Trophoblast cell (in vitro differentiated cells and primary cell): ENCODE results near the gene CD274.

Source experiments
- DNase-seq, 2 donors: peaks; one replicate each; pipeline ENCODE4 v3.0.0-alpha.2; 2016
- H2AFZ ChIP-seq: 2 replicates; pipeline ENCODE4 v1.6.1; 2013; ENCODE audit warnings: low read length, moderate library complexity, mild to moderate bottlenecking; ENCODE audit not compliant: insufficient read depth, poor library complexity
- H2AK5ac ChIP-seq: 2 replicates; pipeline ENCODE4 v1.6.1; 2013; ENCODE audit warnings: mild to moderate bottlenecking, low read length
- H2BK120ac ChIP-seq: 2 replicates; pipeline ENCODE4 v1.6.1; 2013; ENCODE audit warnings: low read length, mild to moderate bottlenecking, moderate library complexity; ENCODE audit not compliant: insufficient read depth, poor library complexity
- H2BK12ac ChIP-seq: 2 replicates; pipeline ENCODE4 v1.6.1; 2013; ENCODE audit warnings: mild to moderate bottlenecking, low read length, moderate library complexity
- H2BK5ac ChIP-seq: 2 replicates; pipeline ENCODE4 v1.6.1; 2013; ENCODE audit warnings: low read length, low read depth, moderate library complexity, mild to moderate bottlenecking; ENCODE audit not compliant: poor library complexity
- H3K14ac ChIP-seq: 2 replicates; pipeline ENCODE4 v1.6.1; 2013; ENCODE audit warnings: mild to moderate bottlenecking, low read length
- H3K18ac ChIP-seq: 2 replicates; pipeline ENCODE4 v1.6.1; 2013; ENCODE audit warnings: mild to moderate bottlenecking, low read length
- H3K23ac ChIP-seq: 2 replicates; pipeline ENCODE4 v1.6.1; 2013; ENCODE audit warnings: low read length
- H3K27ac ChIP-seq: 2 replicates; pipeline ENCODE4 v1.5.1; 2013; ENCODE audit warnings: low read depth, mild to moderate bottlenecking, inconsistent platforms, low read length, moderate library complexity
- H3K27me3 ChIP-seq: 2 replicates; pipeline ENCODE4 v1.6.1; 2013; ENCODE audit warnings: inconsistent platforms, mild to moderate bottlenecking, low read length, moderate library complexity; ENCODE audit not compliant: insufficient read depth
- H3K36me3 ChIP-seq, 2 experiments: 1 replicate in 1 of 2; 2 replicates in 1 of 2; pipeline ENCODE4 v1.6.1; 2013; ENCODE audit warnings: low read length in 2 of 2, mild to moderate bottlenecking in 2 of 2, moderate library complexity in 1 of 2; ENCODE audit not compliant: insufficient read depth in 2 of 2, control insufficient read depth in 1 of 2
- H3K4ac ChIP-seq: 2 replicates; pipeline ENCODE4 v1.6.1; 2013; ENCODE audit warnings: low read depth, mild to moderate bottlenecking, low read length, moderate library complexity
- H3K4me1 ChIP-seq, 2 experiments: 1 replicate in 1 of 2; 2 replicates in 1 of 2; pipeline ENCODE4 v1.6.1; 2013; ENCODE audit warnings: low read length in 2 of 2, mild to moderate bottlenecking in 2 of 2, moderate library complexity in 1 of 2; ENCODE audit not compliant: insufficient read depth in 2 of 2, control insufficient read depth in 1 of 2
- H3K4me2 ChIP-seq: 2 replicates; pipeline ENCODE4 v1.6.1; 2013; ENCODE audit warnings: inconsistent platforms, mild to moderate bottlenecking, low read length, moderate library complexity
- H3K4me3 ChIP-seq: 2 replicates; pipeline ENCODE4 v1.5.1; 2013; ENCODE audit warnings: mild to moderate bottlenecking, low read depth, low read length, inconsistent platforms
- H3K79me1 ChIP-seq: one replicate; pipeline ENCODE4 v1.6.1; 2013; ENCODE audit warnings: low read length
- H3K79me2 ChIP-seq: 2 replicates; pipeline ENCODE4 v1.6.1; 2013; ENCODE audit warnings: low read length, mild to moderate bottlenecking; ENCODE audit not compliant: control insufficient read depth, insufficient read depth, poor library complexity
- H3K9ac ChIP-seq: 2 replicates; pipeline ENCODE4 v1.6.1; 2013; ENCODE audit warnings: mild to moderate bottlenecking, low read length
- H3K9me3 ChIP-seq: 2 replicates; pipeline ENCODE4 v1.6.1; 2013; ENCODE audit warnings: low read depth, mild to moderate bottlenecking, control low read depth, inconsistent platforms, low read length; ENCODE audit not compliant: insufficient read depth
- H4K12ac ChIP-seq: 2 replicates; pipeline ENCODE4 v1.6.1; 2013; ENCODE audit warnings: low read depth, mild to moderate bottlenecking, low read length, moderate library complexity
- H4K8ac ChIP-seq: 2 replicates; pipeline ENCODE4 v1.6.1; 2013; ENCODE audit warnings: low read depth, mild to moderate bottlenecking, low read length, moderate library complexity
- H4K91ac ChIP-seq: one replicate; pipeline ENCODE4 v1.6.1; 2013; ENCODE audit warnings: low read depth, mild to moderate bottlenecking, low read length, moderate library complexity
- WGBS: extraction: QIAGEN DNeasy Blood & Tissue Kit; methylation state at CpG from one replicate; pipeline ENCODE4 v1.1.7; 2013; ENCODE audit warnings: missing lambda C conversion rate; ENCODE audit not compliant: insufficient read length, insufficient coverage; ENCODE audit errors: extremely low coverage; 5-methylcytosine and 5-hydroxymethylcytosine counted together

The CD274 gene

GRCh38 chr9:5510989-5511388 is 60.6 kb downstream of the CD274 start:
- Histone ChIP-seq H3K4me1 (peaks cover 15 to 20% of the 10 kb centered on the region in 2 experiments), H2BK120ac (peak overlapping the region; percentile 35), H3K4me3 (no peak overlapping the region), H3K4ac (no peak overlapping the region), H4K12ac (no peak overlapping the region), H3K27ac (peak overlapping the region; percentile 79), H2BK12ac (peak overlapping the region; percentile 41), H3K9me3 (no peaks in the 10 kb centered on the region), H3K14ac (no peak overlapping the region), H4K8ac (no peak overlapping the region), H4K91ac (no peak overlapping the region), H3K23ac (no peak overlapping the region), H2AFZ (no peak overlapping the region), H3K18ac (no peak overlapping the region), H2AK5ac (no peak overlapping the region), H3K4me2 (no peak overlapping the region), H3K79me2 (no peaks in the 10 kb centered on the region), H3K79me1 (peaks cover 15% of the 10 kb centered on the region), H2BK5ac (peak overlapping the region; percentile 29), H3K27me3 (no peaks in the 10 kb centered on the region), H3K9ac (no peak overlapping the region), H3K36me3 (no peaks in the 10 kb centered on the region)
- WGBS = no CpG with 5 or more reads among the region's 3 CpGs
- DNase-seq = no peak

GRCh38 chr9:5511476-5511875 is 61.1 kb downstream of the CD274 start:
- no peak for DNase-seq

DNA sequence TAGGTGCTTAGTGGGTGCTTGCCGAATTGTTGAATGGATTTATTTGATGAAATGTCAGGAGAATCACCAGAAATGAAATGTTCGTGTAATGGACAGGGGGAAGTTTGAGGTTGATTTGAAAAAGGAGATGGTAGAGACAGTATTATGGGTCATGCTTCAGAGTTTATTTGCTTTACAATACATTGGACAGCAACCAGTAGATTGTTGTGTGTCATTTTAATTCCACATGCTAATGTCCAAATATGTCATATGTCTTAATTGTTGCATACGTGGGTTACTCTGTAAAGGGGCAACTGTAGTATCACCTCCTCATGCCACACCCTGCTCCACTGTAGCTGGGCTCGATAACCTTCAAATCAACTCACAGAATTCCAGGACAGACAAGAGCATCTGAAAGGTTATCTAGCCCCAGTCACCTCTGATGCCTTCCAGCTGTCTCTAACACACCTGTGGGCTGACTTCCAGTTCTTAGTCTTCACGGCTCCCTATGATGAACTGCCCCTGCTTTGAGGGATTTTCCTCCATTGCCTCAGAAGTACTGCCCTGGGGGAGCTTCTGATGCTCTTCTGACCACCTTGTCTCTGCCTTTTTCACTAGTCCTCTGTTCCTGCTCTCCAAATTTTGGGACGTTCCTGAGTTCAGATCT is 61.7 kb downstream of the CD274 start:
- Histone ChIP-seq H3K4ac (no peak overlapping the region), H4K8ac (no peak overlapping the region), H2AK5ac (no peak overlapping the region), H3K18ac (no peak overlapping the region), H3K4me2 (no peak overlapping the region), H2BK120ac (peak overlapping the region; percentile 63), H3K79me1 (peaks cover 15% of the 10 kb centered on the region), H4K91ac (no peak overlapping the region), H2AFZ (no peak overlapping the region), H3K9ac (no peak overlapping the region), H3K36me3 (no peaks in the 10 kb centered on the region), H3K27me3 (no peaks in the 10 kb centered on the region), H3K4me1 (peaks cover 21 to 27% of the 10 kb centered on the region in 2 experiments), H4K12ac (no peak overlapping the region), H3K9me3 (no peaks in the 10 kb centered on the region), H3K27ac (no peak overlapping the region), H2BK12ac (no peak overlapping the region), H3K4me3 (no peak overlapping the region), H3K14ac (no peak overlapping the region), H2BK5ac (no peak overlapping the region), H3K23ac (no peak overlapping the region), H3K79me2 (no peaks in the 10 kb centered on the region)
- peak; percentile 65 to 78 for DNase-seq
- 100% methylated on average over 1 of the region's 6 CpGs for WGBS

More at GRCh38 chr9:5511476-5511875, 61.1 kb downstream of the CD274 start:
- Histone ChIP-seq H3K79me1 (peaks cover 15% of the 10 kb centered on the region), H3K4me2 (no peak overlapping the region), H4K12ac (no peak overlapping the region), H2BK5ac (no peak overlapping the region), H3K4me3 (no peak overlapping the region), H3K27ac (no peak overlapping the region), H3K18ac (no peak overlapping the region), H2BK12ac (peak overlapping the region; percentile 36), H3K36me3 (no peaks in the 10 kb centered on the region), H2AFZ (no peak overlapping the region), H3K9me3 (no peaks in the 10 kb centered on the region), H3K27me3 (no peaks in the 10 kb centered on the region), H4K91ac (no peak overlapping the region), H3K4me1 (peaks cover 16 to 23% of the 10 kb centered on the region in 2 experiments), H3K14ac (no peak overlapping the region), H2AK5ac (no peak overlapping the region), H3K9ac (no peak overlapping the region), H4K8ac (no peak overlapping the region), H3K79me2 (no peaks in the 10 kb centered on the region), H2BK120ac (peak overlapping the region; percentile 63), H3K4ac (no peak overlapping the region), H3K23ac (no peak overlapping the region)
- no CpG with 5 or more reads among the region's 1 CpG for WGBS

- Histone ChIP-seq H4K12ac (no peak overlapping the region), H3K14ac (no peak overlapping the region), H2BK12ac (no peak overlapping the region), H3K4me3 (no peak overlapping the region), H3K27me3 (no peaks in the 10 kb centered on the region), H3K9ac (no peak overlapping the region), H3K4me2 (no peak overlapping the region), H4K91ac (no peak overlapping the region), H3K79me1 (peaks cover 15% of the 10 kb centered on the region), H2BK5ac (no peak overlapping the region), H3K36me3 (no peaks in the 10 kb centered on the region), H3K4ac (no peak overlapping the region), H3K18ac (no peak overlapping the region), H3K27ac (no peak overlapping the region), H3K23ac (no peak overlapping the region), H4K8ac (no peak overlapping the region), H2BK120ac (no peak overlapping the region), H2AK5ac (no peak overlapping the region), H2AFZ (no peak overlapping the region), H3K9me3 (no peaks in the 10 kb centered on the region), H3K4me1 (peaks cover 21 to 27% of the 10 kb centered on the region in 2 experiments), H3K79me2 (no peaks in the 10 kb centered on the region)
- WGBS = no CpG with 5 or more reads among the region's 2 CpGs
- no peak for DNase-seq
Observed at GRCh38 chr9:5512658-5513452, 62.5 kb downstream of the CD274 start.
